ENCODE results near the gene PRDX6.

- TF ChIP-seq CTCF (conservative IDR thresholded peaks at IDR 0.05; ENCODE audit: low read length) (no peak), EZH2phosphoT487 (IDR thresholded peaks at IDR 0.05; ENCODE audit: borderline replicate concordance) (no peak)
Measured at GRCh38 chr1:173499729-173500128, 22.6 kb downstream of the PRDX6 start.

Measured in Loucy (cell line).